ENCODE results near the gene MBNL2.

- TF ChIP-seq CTCF (IDR thresholded peaks at IDR 0.05; ENCODE audit: insufficient read depth, low read length): no peak
- TF ChIP-seq REST (IDR thresholded peaks at IDR 0.05; ENCODE audit: insufficient replicate concordance, low read depth): no peak
Observed at GRCh38 chr13:97436845-97437244, 214.7 kb downstream of the MBNL2 start.

All from HL-60 (cell line).